GM12864 (cell line): Measurements from ENCODE around the gene SFMBT1.

ENCODE experiments used
- DNase-seq: peaks from one replicate; pipeline ENCODE4 v3.0.0-alpha.2; 2011; ENCODE audit warnings: low read depth
- H3K4me3 ChIP-seq: 2 replicates; pipeline ENCODE4 v1.5.1; 2011; ENCODE audit warnings: mild to moderate bottlenecking, low read depth, low read length, control low read depth
- TF ChIP-seq, protein P1 (sequence below): IDR thresholded peaks from 2 replicates; pipeline ENCODE4 v1.5.1; 2011; ENCODE audit warnings: low read depth, mild to moderate bottlenecking, moderate library complexity, low read length, control low read depth, inconsistent platforms; ENCODE audit errors: missing control alignments

Gene SFMBT1

DNA sequence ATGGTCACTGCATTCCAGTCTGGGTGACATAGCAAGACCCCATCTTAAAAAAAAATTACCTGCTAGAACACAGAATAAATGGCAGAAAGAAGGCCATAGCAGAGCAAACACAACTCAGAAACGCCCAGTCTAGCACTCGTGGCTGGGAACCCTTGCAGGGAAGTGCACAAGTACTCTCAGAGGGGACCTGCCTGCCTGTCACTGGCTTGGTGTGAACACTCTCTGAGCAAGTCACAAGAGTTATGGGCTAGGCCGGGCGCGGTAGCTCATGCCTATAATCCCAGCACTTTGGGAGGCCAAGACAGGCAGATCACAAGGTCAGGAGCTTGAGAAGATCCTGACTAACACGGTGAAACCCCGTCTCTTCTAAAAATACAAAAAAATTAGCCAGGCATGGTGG is 17.2 kb downstream of the SFMBT1 start:
- TF ChIP-seq, protein P1, sequence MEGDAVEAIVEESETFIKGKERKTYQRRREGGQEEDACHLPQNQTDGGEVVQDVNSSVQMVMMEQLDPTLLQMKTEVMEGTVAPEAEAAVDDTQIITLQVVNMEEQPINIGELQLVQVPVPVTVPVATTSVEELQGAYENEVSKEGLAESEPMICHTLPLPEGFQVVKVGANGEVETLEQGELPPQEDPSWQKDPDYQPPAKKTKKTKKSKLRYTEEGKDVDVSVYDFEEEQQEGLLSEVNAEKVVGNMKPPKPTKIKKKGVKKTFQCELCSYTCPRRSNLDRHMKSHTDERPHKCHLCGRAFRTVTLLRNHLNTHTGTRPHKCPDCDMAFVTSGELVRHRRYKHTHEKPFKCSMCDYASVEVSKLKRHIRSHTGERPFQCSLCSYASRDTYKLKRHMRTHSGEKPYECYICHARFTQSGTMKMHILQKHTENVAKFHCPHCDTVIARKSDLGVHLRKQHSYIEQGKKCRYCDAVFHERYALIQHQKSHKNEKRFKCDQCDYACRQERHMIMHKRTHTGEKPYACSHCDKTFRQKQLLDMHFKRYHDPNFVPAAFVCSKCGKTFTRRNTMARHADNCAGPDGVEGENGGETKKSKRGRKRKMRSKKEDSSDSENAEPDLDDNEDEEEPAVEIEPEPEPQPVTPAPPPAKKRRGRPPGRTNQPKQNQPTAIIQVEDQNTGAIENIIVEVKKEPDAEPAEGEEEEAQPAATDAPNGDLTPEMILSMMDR, result no peak
- no peak for DNase-seq
- no peak overlapping the region for H3K4me3 ChIP-seq

- TF ChIP-seq, protein P1, result no peak
- no peak for DNase-seq
- no peak overlapping the region for H3K4me3 ChIP-seq
These were observed 18.5 kb downstream of the SFMBT1 start for GRCh38 chr3:53027254-53027844.

DNA sequence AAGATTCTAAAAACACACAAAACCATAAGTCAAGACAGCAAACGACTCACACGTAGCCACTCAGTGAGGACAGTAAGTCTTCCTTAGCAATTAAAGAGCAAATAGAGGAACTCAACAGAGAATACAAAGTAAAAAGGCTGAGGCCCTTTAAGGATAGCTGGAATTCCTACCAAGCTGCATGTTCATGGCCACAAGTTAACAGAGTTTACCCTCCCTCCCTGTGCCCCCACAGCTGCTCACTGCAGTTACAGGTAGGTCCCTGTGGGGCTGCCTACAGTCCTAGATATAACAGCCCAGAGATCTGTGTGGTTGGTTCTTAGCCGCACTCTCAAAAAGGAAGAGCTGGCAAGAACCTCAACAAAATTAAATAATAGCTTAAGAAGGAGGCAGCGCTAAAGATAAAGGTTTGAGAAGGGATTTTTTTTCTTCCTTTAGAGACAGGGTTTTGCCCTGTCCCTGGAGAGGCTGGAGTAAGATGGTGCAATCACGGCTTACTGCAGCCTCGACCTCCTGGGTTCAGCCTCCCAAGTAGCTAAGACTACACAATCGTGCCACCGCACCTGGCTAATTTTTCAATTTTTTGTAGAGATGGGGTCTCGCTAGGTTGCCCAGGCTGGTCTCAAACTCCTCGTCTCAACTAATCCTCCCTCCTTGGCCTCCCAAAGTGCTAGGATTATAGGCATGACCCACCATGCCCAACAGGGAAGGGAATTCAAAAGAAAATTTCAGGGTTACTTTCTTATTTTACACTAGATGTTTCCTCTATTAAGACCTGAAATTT is 19.3 kb downstream of the SFMBT1 start:
- TF ChIP-seq, protein P1, result no peak
- H3K4me3 ChIP-seq, result no peak overlapping the region
- no peak for DNase-seq

DNA sequence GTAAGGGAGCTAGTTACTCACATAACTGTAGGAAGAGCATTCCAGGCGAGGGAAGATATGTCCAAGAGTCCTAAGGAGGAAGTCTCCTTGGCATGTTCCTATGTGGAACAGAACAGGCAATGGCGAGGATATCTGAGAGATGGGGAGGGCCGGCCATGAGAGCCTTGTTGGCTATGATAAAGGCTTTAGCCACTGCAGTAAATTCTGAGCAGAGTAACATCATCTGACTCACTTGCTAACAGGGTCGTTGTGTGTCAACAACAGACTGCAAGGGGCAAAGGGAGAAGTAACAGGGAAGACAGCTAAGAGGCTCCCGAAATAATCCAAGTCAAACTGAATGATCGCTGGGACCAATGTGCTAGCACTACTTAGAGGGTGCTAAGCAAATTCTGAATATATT is 21.6 kb downstream of the SFMBT1 start:
- H3K4me3 ChIP-seq, result no peak overlapping the region
- no peak for DNase-seq
- TF ChIP-seq, protein P1, result no peak

- H3K4me3 ChIP-seq, result no peak overlapping the region
- TF ChIP-seq, protein P1, result no peak
- DNase-seq, result no peak
These were observed 22.6 kb downstream of the SFMBT1 start for GRCh38 chr3:53023072-53023823.

DNA sequence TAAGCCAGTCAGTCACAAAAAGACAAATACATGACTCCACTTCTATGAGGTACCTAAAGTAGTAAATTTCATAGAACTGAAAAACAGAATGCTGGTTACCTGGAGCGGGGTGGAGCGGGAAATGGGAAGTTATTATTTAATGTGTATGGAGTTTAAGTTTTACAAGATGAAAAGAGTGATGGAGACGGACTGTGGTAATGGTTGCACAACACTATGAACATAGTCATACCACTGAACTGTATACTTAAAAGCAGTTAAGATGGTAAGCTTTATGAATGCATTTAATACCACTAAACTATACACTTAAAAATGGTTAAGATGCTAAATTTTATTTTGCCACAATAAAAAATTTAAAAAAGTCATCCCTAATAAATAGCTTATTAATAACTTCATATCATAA is 23.2 kb downstream of the SFMBT1 start:
- no peak overlapping the region for H3K4me3 ChIP-seq
- TF ChIP-seq, protein P1, result no peak
- DNase-seq, result no peak

DNA sequence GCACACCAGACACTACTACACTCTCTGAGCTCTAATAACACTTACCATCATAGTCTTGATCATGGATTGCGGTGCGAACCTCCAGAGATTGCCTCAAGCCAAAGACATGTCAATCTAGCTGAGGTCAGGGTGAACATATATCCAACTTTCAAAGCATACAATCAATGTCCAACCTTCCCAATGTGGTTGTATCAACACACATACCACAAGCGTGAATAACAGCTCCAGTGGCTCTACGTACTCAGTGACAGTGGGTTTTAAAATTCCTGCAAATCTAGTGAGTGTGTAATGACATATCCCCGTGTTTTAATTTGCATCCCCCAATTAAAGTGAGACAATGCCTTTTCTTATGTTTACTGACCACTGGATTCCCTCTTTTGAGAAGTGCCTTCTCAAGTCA is 29.6 kb downstream of the SFMBT1 start:
- TF ChIP-seq, protein P1, result no peak
- no peak overlapping the region for H3K4me3 ChIP-seq

More for the DNA sequence above, 29.6 kb downstream of the SFMBT1 start:
- DNase-seq, result no peak
